T-cell (primary cell): ENCODE data around the gene ACSM2A. TPM values are rescaled to one million over a fixed set of nuclear protein-coding genes. Genes with fewer than 3 reads are reported as not detected.
"Not testable (repeated sequence)": the region's sequence is repeated elsewhere in the genome, so short reads cannot be mapped to it uniquely, and the experiment has no call there.

Experiments
- ATAC-seq, 4 experiments: fragments of 200-7000 bp in 3 of 4; fragments of 150-1000 bp in 1 of 4; cut with Tn5 transposase; replicated peaks in 1 of 4; 1 replicate in 3 of 4; 2 replicates in 1 of 4; pipeline ENCODE4 v1.10.0; 2021; ENCODE audit warnings: moderate library complexity in 3 of 4, mild to moderate bottlenecking in 2 of 4, moderate number of reproducible peaks in 1 of 4
- CTCF ChIA-PET, 2 donors: fragments of 300-600 bp; sonication (Branson Sonifier 250); formaldehyde crosslinking; loops; one replicate each; lab custom pipeline; 2022; ENCODE audit warnings: antibody characterized with exemption in 2 of 2; lab: Charles Lee
- POLR2A ChIA-PET, 2 donors: fragments of 300-600 bp; sonication (Branson Sonifier 250); formaldehyde crosslinking; loops; one replicate each; lab custom pipeline; 2022; ENCODE audit warnings: antibody characterized with exemption in 2 of 2; lab: Charles Lee
- DNase-seq, 35 experiments: peaks; one replicate each; pipeline versions ENCODE4 v3.0.0 to v3.0.0-alpha.2; 2013 to 2023
- H3K27ac ChIP-seq: one replicate; pipeline ENCODE4 v1.5.1; 2013; ENCODE audit warnings: low read length
- H3K27me3 ChIP-seq, 2 experiments: replicated peaks in 1 of 2; 1 replicate in 1 of 2; 2 replicates in 1 of 2; pipeline versions ENCODE4 v1.6.1 to v1.7.0; 2013; ENCODE audit warnings: low read length in 1 of 2, mixed read lengths in 1 of 2; ENCODE audit not compliant: control insufficient read depth in 2 of 2, insufficient read depth in 2 of 2; ENCODE audit errors: extremely low read depth in 1 of 2
- H3K36me3 ChIP-seq, 2 donors: 1 replicate in 1 of 2; 2 replicates in 1 of 2; pipeline versions ENCODE4 v1.6.1 to v1.7.0; 2013; ENCODE audit warnings: low read length in 1 of 2; ENCODE audit not compliant: control insufficient read depth in 2 of 2, insufficient read depth in 1 of 2; ENCODE audit errors: extremely low read depth in 1 of 2
- H3K4me1 ChIP-seq, 2 experiments: 1 replicate in 1 of 2; 2 replicates in 1 of 2; pipeline versions ENCODE4 v1.6.1 to v1.7.0; 2013; ENCODE audit warnings: low read length in 2 of 2, mixed read lengths in 1 of 2; ENCODE audit not compliant: insufficient read depth in 2 of 2, control insufficient read depth in 1 of 2; ENCODE audit errors: extremely low read depth in 1 of 2
- H3K4me3 ChIP-seq, 2 donors: 1 replicate in 1 of 2; 2 replicates in 1 of 2; pipeline versions ENCODE4 v1.5.1 to v1.7.0; 2013; ENCODE audit warnings: mild to moderate bottlenecking in 2 of 2, low read length in 1 of 2, moderate library complexity in 1 of 2; ENCODE audit not compliant: control insufficient read depth in 1 of 2; ENCODE audit errors: extremely low read depth in 1 of 2
- H3K9me3 ChIP-seq: 2 replicates; pipeline ENCODE4 v1.7.0; 2013
- H3K27ac Mint-ChIP-seq, 2 donors: one replicate each; pipeline ENCODE4 v1.8.0; 2020 to 2021; ENCODE audit warnings: mild to moderate bottlenecking in 2 of 2, mixed read lengths in 2 of 2
- H3K27me3 Mint-ChIP-seq, 2 donors: one replicate each; pipeline ENCODE4 v1.8.0; 2021 to 2022; ENCODE audit warnings: mixed read lengths in 2 of 2
- H3K36me3 Mint-ChIP-seq: one replicate; pipeline ENCODE4 v1.8.0; 2021; ENCODE audit warnings: mixed read lengths
- H3K4me1 Mint-ChIP-seq, 3 donors: one replicate each; pipeline ENCODE4 v1.8.0; 2020 to 2022; ENCODE audit warnings: mixed read lengths in 3 of 3, mild to moderate bottlenecking in 1 of 3
- H3K4me3 Mint-ChIP-seq, 3 donors: one replicate each; pipeline ENCODE4 v1.8.0; 2020 to 2022; ENCODE audit warnings: mild to moderate bottlenecking in 3 of 3, mixed read lengths in 3 of 3, moderate library complexity in 3 of 3
- H3K9me3 Mint-ChIP-seq, 3 donors: one replicate each; pipeline ENCODE4 v1.8.0; 2020 to 2022; ENCODE audit warnings: mixed read lengths in 3 of 3
- WGBS: methylation state at CpG from one replicate; pipeline ENCODE4 v1.1.5; 2013; ENCODE audit warnings: missing lambda C conversion rate; ENCODE audit not compliant: insufficient coverage; 5-methylcytosine and 5-hydroxymethylcytosine counted together
- total RNA-seq, 35 experiments: library from RNA in 6 of 35; stranded (reverse) in 6 of 35; fragments of 120-200 nt in 1 of 35; gene quantifications; one replicate each; pipeline versions ENCODE4 v1.2.1 to v1.2.4 and lab custom pipeline; 2013 to 2026

The ACSM2A gene
- total RNA-seq, 5 donors from 2014 or later (not counting 1 experiment from before 2014, with no cell fraction given): 0.35 to 0.47 TPM; not detected in 3

GRCh38 chr16:20446652-20447393 lies 4.5 kb upstream of the ACSM2A start:
- H3K27ac Mint-ChIP-seq, DNase-seq, H3K9me3 Mint-ChIP-seq, H3K4me1 ChIP-seq, H3K36me3 Mint-ChIP-seq, H3K27me3 Mint-ChIP-seq, ATAC-seq, POLR2A ChIA-PET, H3K27me3 ChIP-seq, H3K4me1 Mint-ChIP-seq, H3K36me3 ChIP-seq, CTCF ChIA-PET, H3K4me3 ChIP-seq, H3K4me3 Mint-ChIP-seq, H3K9me3 ChIP-seq, H3K27ac ChIP-seq: not testable (repeated sequence)
- no CpG with 5 or more reads among the region's 3 CpGs for WGBS

DNA sequence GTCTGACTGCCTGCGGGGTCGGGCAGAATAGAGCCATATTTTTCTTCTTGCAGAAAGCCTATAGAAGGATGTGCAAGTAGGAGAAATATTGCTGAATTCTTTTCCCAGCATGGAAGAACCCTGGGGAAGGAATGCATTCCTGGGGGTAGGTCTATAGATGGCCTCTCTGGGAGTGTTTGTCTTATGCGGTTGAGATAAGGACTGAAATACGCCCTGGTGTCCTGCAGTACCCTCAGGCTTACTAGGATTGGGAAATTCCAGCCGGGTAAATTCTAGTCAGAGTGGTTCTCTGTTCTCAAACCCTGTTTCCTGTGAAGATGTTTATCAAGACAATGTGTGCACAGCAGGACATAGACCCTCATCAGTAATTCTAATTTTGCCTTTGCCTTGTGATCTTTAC lies 2.3 kb downstream of the ACSM2A start:
- H3K9me3 Mint-ChIP-seq, DNase-seq, POLR2A ChIA-PET, H3K27me3 Mint-ChIP-seq, H3K27me3 ChIP-seq, H3K4me3 ChIP-seq, H3K4me3 Mint-ChIP-seq, ATAC-seq, H3K36me3 Mint-ChIP-seq, H3K27ac ChIP-seq, H3K4me1 ChIP-seq, H3K4me1 Mint-ChIP-seq, H3K36me3 ChIP-seq, H3K9me3 ChIP-seq, H3K27ac Mint-ChIP-seq, CTCF ChIA-PET: not testable (repeated sequence)
- no CpG with 5 or more reads among the region's 5 CpGs for WGBS

DNA sequence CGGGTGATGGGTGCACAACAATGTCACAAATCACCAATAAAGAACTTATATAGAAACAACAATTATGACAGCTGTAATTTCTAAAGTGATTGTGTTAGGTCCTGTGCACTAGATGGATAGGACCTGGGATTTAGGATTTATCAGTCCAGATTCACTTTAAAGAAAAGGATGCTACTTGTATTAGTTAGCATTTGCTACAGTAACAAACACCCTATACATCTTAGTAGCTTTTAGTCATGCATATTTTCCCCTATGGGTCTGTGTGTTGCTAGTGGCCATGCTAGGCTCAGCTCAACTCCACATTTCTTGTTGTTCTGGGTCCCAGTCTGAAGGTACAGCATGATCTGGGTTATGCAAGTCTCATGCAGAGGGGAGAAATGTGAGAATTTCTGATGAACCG lies 7.9 kb downstream of the ACSM2A start:
- H3K27ac Mint-ChIP-seq, POLR2A ChIA-PET, H3K4me1 Mint-ChIP-seq, H3K36me3 Mint-ChIP-seq, H3K4me3 ChIP-seq, ATAC-seq, H3K27ac ChIP-seq, CTCF ChIA-PET, H3K4me1 ChIP-seq, H3K4me3 Mint-ChIP-seq, H3K27me3 ChIP-seq, H3K36me3 ChIP-seq, H3K9me3 ChIP-seq, H3K27me3 Mint-ChIP-seq, DNase-seq, H3K9me3 Mint-ChIP-seq: not testable (repeated sequence)
- no CpG with 5 or more reads among the region's 2 CpGs for WGBS

DNA sequence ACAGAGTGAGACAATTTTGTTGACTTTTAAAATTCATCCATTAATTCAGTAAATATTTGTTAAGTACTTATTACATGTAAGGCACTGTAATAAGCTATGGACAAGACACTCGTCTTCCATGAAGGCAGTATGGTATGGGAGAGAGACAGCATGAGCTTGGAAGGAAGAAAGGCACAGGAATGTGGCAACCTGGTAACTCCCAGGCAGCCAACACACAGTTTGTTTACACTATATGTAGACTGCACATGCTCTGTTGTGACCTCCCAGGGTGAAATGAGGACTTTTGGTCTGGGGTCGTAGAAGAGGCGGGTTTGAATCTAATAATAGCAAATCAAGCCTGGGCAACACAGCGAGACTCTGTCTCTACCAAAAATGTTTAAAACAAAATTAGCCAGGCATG lies 9.0 kb downstream of the ACSM2A start:
- H3K9me3 Mint-ChIP-seq, H3K27me3 Mint-ChIP-seq, H3K4me3 ChIP-seq, H3K36me3 Mint-ChIP-seq, H3K4me1 Mint-ChIP-seq, H3K36me3 ChIP-seq, H3K4me1 ChIP-seq, H3K4me3 Mint-ChIP-seq, POLR2A ChIA-PET, ATAC-seq, H3K27me3 ChIP-seq, DNase-seq, H3K27ac ChIP-seq, CTCF ChIA-PET, H3K9me3 ChIP-seq, H3K27ac Mint-ChIP-seq: not testable (repeated sequence)
- WGBS: no CpG with 5 or more reads among the region's 4 CpGs

DNA sequence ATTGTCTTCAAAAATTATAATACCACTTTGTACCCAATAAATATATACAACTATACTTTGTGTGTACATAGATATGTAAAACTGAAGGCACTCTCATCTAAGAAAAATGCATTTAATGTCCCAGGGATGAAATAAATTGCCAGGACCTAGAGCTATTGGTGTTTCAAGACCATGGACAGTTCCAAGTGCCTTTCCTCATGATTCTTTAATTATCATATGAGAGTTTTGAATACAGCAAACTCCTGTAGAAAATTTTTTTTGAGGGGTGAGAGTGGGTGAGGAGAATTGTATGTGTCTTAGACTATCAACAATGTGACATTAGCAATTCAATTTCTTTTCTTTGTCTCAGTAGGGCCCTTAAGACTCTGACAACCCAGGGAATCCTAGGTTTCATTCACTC lies 17.6 kb downstream of the ACSM2A start:
- H3K27ac ChIP-seq, POLR2A ChIA-PET, CTCF ChIA-PET, H3K4me1 ChIP-seq, H3K4me1 Mint-ChIP-seq, H3K4me3 Mint-ChIP-seq, H3K27me3 ChIP-seq, H3K9me3 ChIP-seq, H3K4me3 ChIP-seq, H3K36me3 Mint-ChIP-seq, H3K36me3 ChIP-seq, H3K27me3 Mint-ChIP-seq, DNase-seq, H3K27ac Mint-ChIP-seq, ATAC-seq: not testable (repeated sequence)
- peaks cover 8 to 13% (median 10%) of the 10 kb centered on the region in 3 donors for H3K9me3 Mint-ChIP-seq

GRCh38 chr16:20469930-20470329 lies 18.6 kb downstream of the ACSM2A start:
- H3K27ac Mint-ChIP-seq, H3K9me3 ChIP-seq, H3K4me3 ChIP-seq, H3K27ac ChIP-seq, H3K4me1 Mint-ChIP-seq, H3K9me3 Mint-ChIP-seq, ATAC-seq, H3K27me3 ChIP-seq, H3K4me1 ChIP-seq, CTCF ChIA-PET, DNase-seq, H3K4me3 Mint-ChIP-seq, H3K36me3 Mint-ChIP-seq, H3K36me3 ChIP-seq, POLR2A ChIA-PET, H3K27me3 Mint-ChIP-seq: not testable (repeated sequence)
- WGBS: no CpG with 5 or more reads among the region's 2 CpGs

- H3K4me3 Mint-ChIP-seq, H3K4me3 ChIP-seq, H3K27ac Mint-ChIP-seq, DNase-seq, H3K27me3 ChIP-seq, H3K9me3 Mint-ChIP-seq, H3K9me3 ChIP-seq, H3K4me1 ChIP-seq, ATAC-seq, CTCF ChIA-PET, H3K4me1 Mint-ChIP-seq, H3K27me3 Mint-ChIP-seq, POLR2A ChIA-PET, H3K36me3 Mint-ChIP-seq, H3K36me3 ChIP-seq, H3K27ac ChIP-seq: not testable (repeated sequence)
- no CpG with 5 or more reads among the region's 1 CpG for WGBS
These were observed 19.4 kb downstream of the ACSM2A start for GRCh38 chr16:20470732-20471131.
